Transverse colon (tissue), 4 donors: ENCODE data around the gene ARMC8. TPM values are rescaled to one million over a fixed set of nuclear protein-coding genes. Genes with fewer than 3 reads are reported as not detected.

Experiments
- DNase-seq: peaks from one replicate; pipeline ENCODE4 v3.0.0-alpha.2; 2019
- H3K27ac ChIP-seq, 4 donors: fragments of 200-600 bp; sonication (generic); 2 replicates each; pipeline ENCODE4 v1.5.1; 2016 to 2018; ENCODE audit warnings: inconsistent platforms in 4 of 4
- H3K27me3 ChIP-seq: fragments of 200-600 bp; sonication (generic); 2 replicates; pipeline ENCODE4 v1.5.1; 2017; ENCODE audit warnings: inconsistent platforms
- H3K36me3 ChIP-seq, 4 donors: fragments of 200-600 bp; sonication (generic); 2 replicates each; pipeline ENCODE4 v1.5.1; 2017 to 2019; ENCODE audit warnings: inconsistent platforms in 4 of 4
- H3K4me1 ChIP-seq, 4 donors: fragments of 200-600 bp; sonication (generic); 2 replicates each; pipeline ENCODE4 v1.5.1; 2017 to 2020; ENCODE audit warnings: inconsistent platforms in 4 of 4
- H3K4me3 ChIP-seq, 4 donors: fragments of 200-600 bp; sonication (generic); 1 replicate in 1 of 4; 2 replicates in 3 of 4; pipeline versions ENCODE4 v1.5.1 to v1.6.1; 2017 to 2019; ENCODE audit warnings: inconsistent platforms in 4 of 4
- H3K9me3 ChIP-seq, 2 donors: fragments of 200-600 bp; sonication (generic); 2 replicates each; pipeline ENCODE4 v1.5.1; 2017 to 2019; ENCODE audit warnings: inconsistent platforms in 2 of 2
- CTCF ChIP-seq, 5 experiments: fragments of 200-600 bp in 3 of 5; fragments of 450-650 bp in 2 of 5; sonication (generic) in 3 of 5; IDR thresholded peaks; 1 replicate in 2 of 5; 2 replicates in 3 of 5; pipeline ENCODE4 v1.5.1; 2016 to 2017; ENCODE audit warnings: antibody characterized with exemption in 5 of 5, inconsistent platforms in 3 of 5, mild to moderate bottlenecking in 2 of 5, moderate library complexity in 1 of 5
- EP300 ChIP-seq: sonication (generic); formaldehyde crosslinking; IDR thresholded peaks from one replicate; pipeline ENCODE4 v1.6.1; 2017; ENCODE audit warnings: antibody characterized with exemption, low read depth
- POLR2A ChIP-seq: fragments of 450-650 bp; IDR thresholded peaks from one replicate; pipeline ENCODE4 v1.6.1; 2016; ENCODE audit warnings: antibody characterized with exemption, mild to moderate bottlenecking, moderate library complexity
- POLR2AphosphoS5 ChIP-seq, 3 donors: sonication (generic); formaldehyde crosslinking; IDR thresholded peaks; one replicate each; pipeline ENCODE4 v1.6.1; 2016; ENCODE audit warnings: antibody characterized with exemption in 3 of 3
- WGBS, 2 donors: methylation state at CpG; one replicate each; pipeline ENCODE4 v1.1.5; 2018; ENCODE audit warnings: low coverage in 1 of 2; 5-methylcytosine and 5-hydroxymethylcytosine counted together
- in situ Hi-C, 4 donors: fragments of 200-750 bp; cut with MboI; loops; one replicate each; pipeline versions ENCODE4 v1.15.0 to v1.15.1; 2017; ENCODE audit warnings: low sequenced_read_pairs in 3 of 4, low pct_ligation_motif_present in 1 of 4, low pct_unique_long_range_greater_than_20kb in 1 of 4
- intact Hi-C: fragments of 100-400 bp; cut with DNase I; formaldehyde crosslinking; loops from one replicate; pipeline ENCODE4 v1.15.1; 2023; ENCODE audit warnings: low total_unique reads
- total RNA-seq, 4 donors: library from RNA; depleted of rRNA; stranded (reverse); fragments of >200 nt; gene quantifications; one replicate each; pipeline ENCODE4 v1.1.0, GENCODE V29; 2016

Gene ARMC8
- total RNA-seq, 4 donors from 2014 or later: 48.1 to 63.8 (median 60.3) TPM

- Histone ChIP-seq H3K9me3 (no peaks in the 10 kb centered on the region), H3K4me3 (peak overlapping the region; percentile 85 to 87 (median 86)), H3K4me1 (peaks cover 10 to 32% (median 28%) of the 10 kb centered on the region in 4 donors), H3K36me3 (peaks cover 0 to 5% (median 0%) of the 10 kb centered on the region in 4 donors), H3K27me3 (peaks cover 5% of the 10 kb centered on the region), H3K27ac (peak overlapping the region; percentile 96 to 97 (median 97))
- DNase-seq: no peak
- in situ Hi-C loops (no loop called here), intact Hi-C loops (no loop called here)
- 1 to 4% methylated on average over 13 to 16 of the region's 17 CpGs for WGBS, 2 donors
- TF ChIP-seq POLR2AphosphoS5 (IDR thresholded peaks at IDR 0.05) (peak; percentile 52 to 74 (median 59)), CTCF (IDR thresholded peaks at IDR 0.05) (no peak), EP300 (peak; percentile 74), POLR2A (no peak)
Observed at GRCh38 chr3:138188013-138188730, 1.1 kb downstream of the ARMC8 start.

GRCh38 chr3:138195481-138195880 is 8.4 kb downstream of the ARMC8 start:
- Histone ChIP-seq H3K4me3 (no peak overlapping the region), H3K27me3 (no peaks in the 10 kb centered on the region), H3K9me3 (no peaks in the 10 kb centered on the region), H3K36me3 (peaks cover 0 to 5% (median 0%) of the 10 kb centered on the region in 4 donors), H3K4me1 (peaks cover 0 to 9% (median 2%) of the 10 kb centered on the region in 4 donors), H3K27ac (no peak overlapping the region)
- WGBS, 2 donors: 36 to 58% methylated on average over 2 of the region's 2 CpGs
- intact Hi-C loops (no loop called here), in situ Hi-C loops (no loop called here)
- DNase-seq: no peak
- TF ChIP-seq EP300: no peak
- TF ChIP-seq POLR2A: no peak
- no peak for TF ChIP-seq CTCF (IDR thresholded peaks at IDR 0.05)
- no peak for TF ChIP-seq POLR2AphosphoS5 (IDR thresholded peaks at IDR 0.05)

- H3K36me3 ChIP-seq: no peaks in the 10 kb centered on the region
- TF ChIP-seq CTCF (IDR thresholded peaks at IDR 0.05) (no peak), EP300 (no peak), POLR2A (no peak), POLR2AphosphoS5 (IDR thresholded peaks at IDR 0.05) (no peak)
- no peaks in the 10 kb centered on the region for H3K9me3 ChIP-seq
- DNase-seq: no peak
- in situ Hi-C loops (no loop called here), intact Hi-C loops (no loop called here)
- no peaks in the 10 kb centered on the region for H3K27me3 ChIP-seq
- no peak overlapping the region for H3K4me3 ChIP-seq
- WGBS, 2 donors: 94 to 95% methylated on average over 2 of the region's 2 CpGs
- peaks cover 0 to 4% (median 0%) of the 10 kb centered on the region in 4 donors for H3K4me1 ChIP-seq
- no peak overlapping the region for H3K27ac ChIP-seq
Observed at GRCh38 chr3:138196023-138196422, 8.9 kb downstream of the ARMC8 start.

GRCh38 chr3:138197058-138197457 is 10.0 kb downstream of the ARMC8 start:
- Histone ChIP-seq H3K9me3 (no peaks in the 10 kb centered on the region), H3K27me3 (no peaks in the 10 kb centered on the region), H3K36me3 (no peaks in the 10 kb centered on the region), H3K4me3 (no peak overlapping the region), H3K27ac (no peak overlapping the region), H3K4me1 (no peaks in the 10 kb centered on the region)
- no peak for DNase-seq
- TF ChIP-seq POLR2AphosphoS5 (IDR thresholded peaks at IDR 0.05) (no peak), EP300 (no peak), POLR2A (no peak), CTCF (IDR thresholded peaks at IDR 0.05) (no peak)
- intact Hi-C loops (no loop called here), in situ Hi-C loops (no loop called here)
- WGBS, 2 donors: 68 to 83% methylated on average over 1 to 5 of the region's 5 CpGs
